ENCODE results near the gene DYNC2LI1.

DYNC2LI1 gene

DNA sequence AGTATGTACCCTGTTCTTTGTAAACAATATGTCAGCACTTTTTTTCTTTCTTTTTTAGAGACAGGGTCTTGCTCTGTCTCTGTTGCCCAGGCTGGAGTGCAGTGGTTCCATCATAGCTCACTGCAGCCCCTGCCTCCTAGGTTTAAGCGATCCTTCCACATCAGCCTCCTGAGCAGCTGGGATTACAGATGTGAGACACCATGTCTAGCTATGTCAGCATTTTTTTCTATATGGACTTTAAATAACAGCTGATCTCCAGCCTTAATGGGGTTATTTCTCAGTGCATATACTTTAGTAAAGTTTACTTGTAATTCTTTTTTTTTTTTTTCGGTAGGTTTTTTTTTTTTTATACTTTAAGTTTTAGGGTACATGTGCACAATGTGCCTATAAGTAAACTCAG lies 38.2 kb downstream of the DYNC2LI1 start:
- Histone ChIP-seq H3K27me3 (ENCODE audit: insufficient read depth, low read depth) (no peaks in the 10 kb centered on the region), H3K4me2 (no peak overlapping the region), H4K20me1 (ENCODE audit: insufficient read depth) (no peaks in the 10 kb centered on the region), H3K79me2 (ENCODE audit: insufficient read depth, low read depth) (no peaks in the 10 kb centered on the region), H3K36me3 (ENCODE audit: insufficient read depth) (no peaks in the 10 kb centered on the region), H3K9ac (no peak overlapping the region), H2AFZ (ENCODE audit: low read depth) (no peak overlapping the region), H3K4me3 (IDR thresholded peaks at IDR 0.05; ENCODE audit: insufficient read depth, low read depth, low read length) (no peak overlapping the region), H3K27ac (no peak overlapping the region), H3K4me1 (ENCODE audit: low read depth, poor library complexity, severe bottlenecking) (no peaks in the 10 kb centered on the region)
- no peak for TF ChIP-seq CTCF (conservative IDR thresholded peaks at IDR 0.05; ENCODE audit: low read depth, low read length)

DNA sequence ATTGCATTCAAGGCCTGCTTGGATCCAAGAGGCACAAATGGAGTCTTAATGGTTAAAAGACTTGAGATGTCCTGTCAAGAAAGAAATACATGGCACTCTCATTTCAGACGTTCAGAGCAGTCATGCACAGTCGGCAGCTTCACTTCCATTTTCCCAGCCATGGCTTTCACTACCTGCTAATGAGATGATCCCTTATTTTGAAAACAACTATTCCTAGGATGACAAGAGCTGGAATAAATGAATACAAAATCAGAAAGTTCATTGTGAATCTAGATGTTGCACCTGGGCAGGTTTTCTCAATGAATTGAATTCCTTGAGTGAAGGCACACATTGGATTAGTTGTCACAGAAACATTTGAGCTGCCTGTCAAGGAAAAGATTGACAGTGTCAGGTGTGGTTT lies 39.1 kb downstream of the DYNC2LI1 start:
- no peaks in the 10 kb centered on the region for H3K36me3 ChIP-seq (ENCODE audit: insufficient read depth)
- TF ChIP-seq CTCF (conservative IDR thresholded peaks at IDR 0.05; ENCODE audit: low read depth, low read length): no peak
- no peaks in the 10 kb centered on the region for H4K20me1 ChIP-seq (ENCODE audit: insufficient read depth)
- no peak overlapping the region for H3K9ac ChIP-seq
- no peak overlapping the region for H3K4me2 ChIP-seq
- no peaks in the 10 kb centered on the region for H3K79me2 ChIP-seq (ENCODE audit: insufficient read depth, low read depth)
- H3K27ac ChIP-seq: no peak overlapping the region
- no peaks in the 10 kb centered on the region for H3K4me1 ChIP-seq (ENCODE audit: low read depth, poor library complexity, severe bottlenecking)
- no peaks in the 10 kb centered on the region for H3K27me3 ChIP-seq (ENCODE audit: insufficient read depth, low read depth)
- no peak overlapping the region for H2AFZ ChIP-seq (ENCODE audit: low read depth)
- H3K4me3 ChIP-seq (IDR thresholded peaks at IDR 0.05; ENCODE audit: insufficient read depth, low read depth, low read length): no peak overlapping the region

- Histone ChIP-seq H2AFZ (ENCODE audit: low read depth) (no peak overlapping the region), H3K27me3 (ENCODE audit: insufficient read depth, low read depth) (no peaks in the 10 kb centered on the region), H3K4me3 (IDR thresholded peaks at IDR 0.05; ENCODE audit: insufficient read depth, low read depth, low read length) (no peak overlapping the region), H3K79me2 (ENCODE audit: insufficient read depth, low read depth) (no peaks in the 10 kb centered on the region), H3K4me1 (ENCODE audit: low read depth, poor library complexity, severe bottlenecking) (no peaks in the 10 kb centered on the region), H3K9ac (no peak overlapping the region), H3K4me2 (no peak overlapping the region), H3K36me3 (ENCODE audit: insufficient read depth) (no peaks in the 10 kb centered on the region), H4K20me1 (ENCODE audit: insufficient read depth) (no peaks in the 10 kb centered on the region), H3K27ac (no peak overlapping the region)
- TF ChIP-seq CTCF (conservative IDR thresholded peaks at IDR 0.05; ENCODE audit: low read depth, low read length): no peak
Measured at GRCh38 chr2:43814711-43815110, 40.9 kb downstream of the DYNC2LI1 start.

DNA sequence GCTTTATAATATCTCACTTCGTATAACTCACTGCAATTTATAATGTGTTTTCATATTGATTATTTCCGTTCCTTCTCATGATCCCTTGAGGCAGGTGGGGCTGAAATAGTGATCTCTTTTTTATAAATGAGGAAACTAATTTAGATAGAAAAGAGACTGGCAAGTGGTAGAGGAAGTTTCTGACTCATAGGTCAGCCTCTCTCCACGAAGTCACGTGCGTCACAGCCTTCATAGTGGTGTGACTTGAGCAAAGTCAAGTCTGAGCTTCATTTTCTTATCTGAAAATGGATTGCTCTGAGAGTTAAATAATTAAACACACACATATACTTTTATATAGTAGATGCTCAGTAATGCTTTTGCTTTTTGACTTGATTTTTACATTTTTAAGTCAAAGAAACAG lies 44.9 kb downstream of the DYNC2LI1 start:
- no peaks in the 10 kb centered on the region for H3K27me3 ChIP-seq (ENCODE audit: insufficient read depth, low read depth)
- no peaks in the 10 kb centered on the region for H4K20me1 ChIP-seq (ENCODE audit: insufficient read depth)
- no peaks in the 10 kb centered on the region for H3K36me3 ChIP-seq (ENCODE audit: insufficient read depth)
- no peak overlapping the region for H3K4me2 ChIP-seq
- no peak for TF ChIP-seq CTCF (conservative IDR thresholded peaks at IDR 0.05; ENCODE audit: low read depth, low read length)
- H3K79me2 ChIP-seq (ENCODE audit: insufficient read depth, low read depth): no peaks in the 10 kb centered on the region
- no peak overlapping the region for H2AFZ ChIP-seq (ENCODE audit: low read depth)
- H3K9ac ChIP-seq: no peak overlapping the region
- H3K4me3 ChIP-seq (IDR thresholded peaks at IDR 0.05; ENCODE audit: insufficient read depth, low read depth, low read length): no peak overlapping the region
- H3K27ac ChIP-seq: no peak overlapping the region
- H3K4me1 ChIP-seq (ENCODE audit: low read depth, poor library complexity, severe bottlenecking): no peaks in the 10 kb centered on the region

Data from KMS-11 (cell line).